H4 (cell line): ENCODE data around the gene OLFML2A. TPM values are rescaled to one million over a fixed set of nuclear protein-coding genes. Genes with fewer than 3 reads are reported as not detected.
"Not testable (repeated sequence)": the region's sequence is repeated elsewhere in the genome, so short reads cannot be mapped to it uniquely, and the experiment has no call there.

ENCODE experiments used
- DNase-seq: peaks from one replicate; pipeline ENCODE4 v3.0.0-alpha.2; 2015; ENCODE audit warnings: low spot score
- total RNA-seq: library from RNA; depleted of rRNA; stranded (reverse); fragments of >200 nt; shearing (Covaris generic); gene quantifications from 2 replicates; pipeline ENCODE4 v1.2.3, GENCODE V29; 2014

OLFML2A gene
- total RNA-seq, 1 experiment from 2014 or later = 2.8 TPM

- DNase-seq = no peak
These were observed 44.0 kb downstream of the OLFML2A start for GRCh38 chr9:124820698-124821623.

- no peak for DNase-seq
These were observed 51.8 kb downstream of the OLFML2A start for GRCh38 chr9:124828489-124829333.

DNA sequence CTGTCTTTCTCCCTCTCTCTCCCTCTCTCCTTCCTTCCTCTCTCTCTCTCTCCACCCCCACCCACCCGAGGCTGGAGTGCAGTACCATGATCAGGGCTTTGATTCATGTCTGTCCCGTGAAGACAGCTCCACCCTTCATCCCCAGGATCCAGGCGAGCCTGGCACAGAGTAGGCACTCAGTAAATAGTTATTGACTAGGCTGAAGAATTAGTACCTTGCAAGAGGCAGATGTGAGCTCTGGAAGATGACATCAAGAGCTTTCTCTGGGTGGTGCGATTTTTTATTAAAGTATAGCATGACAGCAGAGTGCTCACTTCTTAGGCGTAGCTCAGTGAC, 52.4 kb downstream of the OLFML2A start:
- DNase-seq = no peak

DNA sequence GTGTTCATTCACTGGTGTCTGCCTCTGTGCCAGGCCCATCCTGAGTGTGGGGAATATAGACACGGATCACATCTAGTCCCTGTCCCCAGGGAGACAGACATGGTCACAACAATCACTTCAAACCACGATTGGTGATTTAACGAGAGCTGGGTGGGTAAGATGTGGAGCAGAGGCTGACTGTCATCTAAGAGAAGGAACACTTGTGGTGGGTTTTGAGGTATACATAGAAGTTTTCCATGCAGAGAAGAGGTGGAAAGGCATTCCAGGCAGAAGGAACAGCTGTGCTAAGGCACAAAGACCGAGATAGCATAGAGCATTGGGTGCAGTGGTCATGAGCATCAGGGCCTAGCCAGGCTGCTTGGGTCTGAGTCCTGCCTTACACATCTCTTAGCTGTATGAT, 53.7 kb downstream of the OLFML2A start:
- DNase-seq = no peak

DNA sequence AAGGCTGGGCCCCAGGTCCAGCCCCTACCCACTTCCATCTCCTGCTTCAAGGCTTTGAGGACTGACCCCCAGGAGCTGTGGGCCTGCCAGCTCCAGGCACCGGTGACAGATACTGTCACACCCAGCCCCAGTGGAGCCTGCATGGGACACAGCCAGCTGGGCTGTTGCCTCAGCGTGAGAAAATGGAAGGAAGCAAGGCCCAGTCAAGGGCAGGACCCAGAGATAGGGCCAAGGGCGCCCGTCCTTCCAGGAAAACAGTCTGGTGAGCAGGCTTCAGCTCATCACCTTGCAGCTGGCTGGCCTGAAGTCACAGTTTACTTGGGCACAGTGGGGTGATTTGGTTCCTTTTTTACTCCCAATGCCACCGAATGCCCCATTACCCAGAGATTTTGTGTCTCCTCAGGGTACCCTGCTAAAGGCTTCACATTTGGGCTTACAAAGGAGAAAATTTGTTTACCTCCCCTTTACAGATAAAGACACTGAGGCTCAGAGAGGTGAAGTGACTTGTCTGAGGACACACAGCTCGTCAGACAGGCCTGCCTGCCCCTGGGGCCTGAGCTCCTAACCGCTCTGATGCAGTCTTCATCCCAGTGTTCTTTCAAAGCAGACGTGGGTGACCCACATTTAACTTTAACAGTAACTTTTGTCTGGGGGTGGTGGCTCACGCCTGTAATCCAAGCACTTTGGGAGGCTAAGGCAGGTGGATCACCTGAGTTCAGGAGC, 54.9 kb downstream of the OLFML2A start:
- no peak for DNase-seq

DNA sequence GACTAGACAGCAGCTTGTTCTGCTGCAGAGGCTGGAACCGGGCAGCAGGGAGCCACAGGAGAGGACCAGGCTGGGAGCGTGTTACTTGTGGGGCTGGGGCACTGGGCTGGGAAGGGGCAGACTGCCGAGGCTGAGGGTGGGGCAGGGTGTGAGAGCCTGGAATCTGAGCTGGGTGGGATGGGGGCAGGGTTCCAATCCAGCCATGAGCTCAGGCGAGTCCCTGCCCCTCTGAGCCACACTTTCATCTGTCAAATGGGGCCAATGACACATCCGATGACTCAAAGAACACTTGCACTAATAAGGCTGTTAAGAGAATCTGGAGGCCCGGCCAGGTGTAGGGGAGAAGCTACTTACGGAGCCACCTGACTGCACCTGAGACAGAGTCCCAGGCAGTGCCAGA, 57.7 kb downstream of the OLFML2A start:
- no peak for DNase-seq

DNA sequence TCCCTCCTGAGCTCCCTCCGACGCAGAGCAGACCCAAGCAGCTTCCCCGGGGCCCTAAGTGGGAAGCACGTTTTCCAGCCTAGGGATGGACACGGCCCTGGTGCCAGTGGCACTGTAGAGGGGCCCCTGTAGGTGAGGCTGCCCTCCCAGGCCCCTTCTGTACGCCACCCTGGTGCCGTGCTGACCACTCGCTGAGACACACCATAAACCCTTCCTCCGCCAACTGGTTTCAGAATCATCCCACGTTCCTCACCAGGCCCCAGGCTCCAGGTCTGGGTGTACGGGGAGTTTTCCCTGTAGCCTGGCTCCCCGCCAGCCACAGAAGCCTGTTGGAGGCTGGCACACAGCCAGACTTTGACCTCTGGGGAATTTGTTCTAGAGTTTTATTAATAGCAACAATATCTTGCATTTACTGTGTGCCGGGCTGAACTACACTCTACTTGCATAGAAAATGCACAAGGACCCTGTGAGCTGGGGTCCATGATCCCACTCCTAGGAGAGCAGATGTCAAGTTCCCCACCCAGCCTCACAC, 58.2 kb downstream of the OLFML2A start:
- peak; percentile 43 for DNase-seq

- not testable (repeated sequence) for DNase-seq
These were observed 61.2 kb downstream of the OLFML2A start for GRCh38 chr9:124838132-124838531.

- DNase-seq = not testable (repeated sequence)
These were observed 61.8 kb downstream of the OLFML2A start for GRCh38 chr9:124838567-124839275.

GRCh38 chr9:124839612-124840299, 62.8 kb downstream of the OLFML2A start:
- DNase-seq = no peak

- no peak for DNase-seq
These were observed 63.4 kb downstream of the OLFML2A start for GRCh38 chr9:124840300-124840833.

DNA sequence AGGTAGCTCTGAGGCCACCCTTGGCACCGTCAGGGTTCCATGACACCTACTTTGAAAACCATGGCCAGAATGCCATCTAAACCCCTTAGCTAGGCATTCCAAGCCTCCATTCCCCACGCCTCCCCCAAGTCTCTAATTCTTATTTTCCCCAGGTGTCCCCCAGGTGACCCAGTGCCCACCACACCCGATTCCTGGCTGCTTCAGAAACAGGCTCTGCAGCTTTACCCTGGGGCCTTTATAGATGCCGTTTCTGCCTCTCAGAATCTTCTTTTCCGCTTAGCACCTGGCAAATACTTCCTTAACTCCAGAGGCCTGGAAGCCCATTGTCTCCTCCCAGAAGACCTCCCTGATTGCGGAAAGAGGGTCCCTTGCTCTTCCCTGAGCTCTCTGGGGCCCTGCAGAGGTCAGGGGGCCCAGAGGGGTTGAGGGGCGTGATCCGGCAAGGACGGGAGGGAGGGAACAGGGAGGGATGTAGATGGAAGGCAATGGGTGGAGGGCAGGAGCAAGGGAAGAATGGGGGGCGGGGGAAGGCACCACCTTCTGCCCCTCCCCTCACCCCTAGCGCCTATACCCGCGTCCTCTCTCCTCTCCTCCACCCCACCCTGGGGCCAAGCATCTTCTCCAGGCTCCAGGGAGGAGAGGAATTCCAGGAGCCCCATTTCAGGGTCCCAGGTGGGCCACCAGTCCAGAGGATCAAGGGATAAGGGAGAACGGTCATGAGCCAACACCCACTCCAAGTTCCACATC, 64.3 kb downstream of the OLFML2A start:
- no peak for DNase-seq

GRCh38 chr9:124843456-124844034, 66.6 kb downstream of the OLFML2A start:
- DNase-seq = no peak

GRCh38 chr9:124844291-124844690, 67.4 kb downstream of the OLFML2A start:
- no peak for DNase-seq

GRCh38 chr9:124846467-124846866, 69.5 kb downstream of the OLFML2A start:
- DNase-seq = not testable (repeated sequence)

DNA sequence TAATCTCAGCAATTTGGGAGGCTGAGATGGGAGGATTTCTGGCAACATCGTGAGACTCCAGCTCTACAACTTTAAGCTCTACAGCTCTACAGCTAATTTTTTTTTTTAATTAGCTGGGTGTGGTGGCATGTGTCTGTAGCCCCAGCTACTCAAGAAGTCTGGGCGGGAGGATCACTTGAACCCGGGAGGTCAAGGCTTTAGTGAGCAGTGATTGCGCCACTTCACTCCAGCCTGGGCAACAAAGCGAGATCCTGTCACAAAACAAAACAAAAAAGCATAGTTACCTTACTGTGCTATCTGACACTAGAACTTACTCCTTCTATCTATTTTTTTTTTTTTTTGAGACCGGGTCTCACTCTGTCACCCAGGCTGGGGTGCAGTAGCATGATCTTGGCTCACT, 70.0 kb downstream of the OLFML2A start:
- DNase-seq = no peak

DNA sequence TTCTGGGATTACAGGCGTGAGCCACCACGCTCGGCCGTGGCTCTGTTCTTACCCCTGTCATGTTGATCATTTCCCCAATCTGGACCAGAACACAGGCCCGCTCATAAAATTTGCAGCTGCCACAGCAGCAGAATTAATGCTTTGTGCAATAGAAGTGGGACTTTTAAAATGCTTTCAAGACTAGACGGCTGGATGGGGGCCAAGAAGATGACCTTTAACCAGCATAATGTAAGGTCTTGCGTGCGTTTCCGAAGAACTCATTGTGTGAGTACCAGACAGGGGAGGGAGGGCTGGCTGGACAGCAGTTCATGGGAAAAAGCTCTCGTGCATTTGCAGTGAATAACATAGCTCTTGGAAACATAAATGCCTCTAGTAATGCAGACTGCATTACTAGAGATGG, 72.9 kb downstream of the OLFML2A start:
- DNase-seq = no peak

DNA sequence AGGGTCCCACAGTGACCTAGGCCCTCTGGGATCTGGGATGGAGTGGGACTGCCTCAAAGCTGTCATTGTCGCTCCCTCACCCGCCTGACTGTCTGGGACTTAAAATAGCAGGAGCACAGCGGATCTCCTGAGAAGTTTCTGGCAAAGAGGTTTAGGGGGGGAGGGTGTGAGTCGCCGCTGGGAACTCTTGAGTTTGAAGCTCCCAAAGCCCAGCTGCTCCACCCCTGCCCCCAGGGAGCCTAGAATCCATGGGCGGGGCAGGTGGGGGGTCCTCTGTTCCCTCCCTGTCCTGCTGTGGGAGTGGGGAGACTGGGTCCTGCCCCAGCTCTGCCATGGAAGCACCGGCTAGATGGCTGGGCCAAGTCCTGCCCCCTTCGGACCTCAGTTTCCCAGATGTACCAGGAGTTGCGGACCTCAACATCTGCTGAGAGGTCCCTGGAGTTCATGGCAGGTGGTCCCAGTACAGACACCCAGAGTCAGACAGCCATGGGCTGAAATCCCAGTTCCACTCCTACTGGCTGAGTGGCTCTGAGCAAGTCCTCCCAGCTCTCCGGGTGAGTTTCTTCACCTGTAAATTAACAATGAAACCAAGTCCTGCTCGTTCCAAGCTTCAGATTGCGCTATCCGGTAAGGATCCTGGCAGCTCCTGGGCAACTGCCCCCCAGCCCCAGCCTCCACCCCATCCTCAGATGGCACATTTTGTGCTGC, 75.3 kb downstream of the OLFML2A start:
- no peak for DNase-seq
